GM12878 (cell line): ENCODE results near the gene GOLGA8A. TPM values are rescaled to one million over a fixed set of nuclear protein-coding genes. Genes with fewer than 3 reads are reported as not detected.

Source experiments
- ATAC-seq: fragments of 200-7000 bp; cut with Tn5 transposase; 3 replicates; pipeline ENCODE4 v1.9.1; 2020; ENCODE audit warnings: mild to moderate bottlenecking, moderate library complexity
- BruUV-seq: library from RNA; stranded (reverse); fragments of 400-500 nt; replicated peaks from 2 replicates; lab custom pipeline; 2021; lab: Mats Ljungman, UMichigan
- CTCF ChIA-PET: fragments of 300-600 bp; sonication (Branson Sonifier 250); formaldehyde crosslinking; extraction: SDS; loops from one replicate; lab custom pipeline; 2021; ENCODE audit warnings: inconsistent platforms; lab: Yijun Ruan, JAX
- POLR2A ChIA-PET: fragments of 350-600 bp; formaldehyde crosslinking; extraction: SDS; loops from one replicate; lab custom pipeline; 2021; ENCODE audit warnings: inconsistent platforms; lab: Charles Lee
- RAD21 ChIA-PET: fragments of 300-600 bp; sonication (Branson Sonifier 250); formaldehyde crosslinking; loops from one replicate; lab custom pipeline; 2023; ENCODE audit warnings: antibody characterized with exemption; ENCODE audit not compliant: unreplicated experiment; lab: Charles Lee
- SMC1A ChIA-PET: fragments of 300-600 bp; sonication (Branson Sonifier 250); formaldehyde crosslinking; loops from one replicate; lab custom pipeline; 2023; ENCODE audit not compliant: unreplicated experiment, uncharacterized antibody; lab: Charles Lee
- DNase-seq: peaks from one replicate; pipeline ENCODE4 v3.0.0-alpha.2; 2011; ENCODE audit warnings: low read depth, low spot score
- FAIRE-seq: peaks from 3 replicates; lab custom pipeline; 2011; peaks lifted over from hg19 to GRCh38; lab: Jason Lieb, UNC
- H2AFZ ChIP-seq: 2 replicates; pipeline ENCODE4 v1.6.0; 2011; ENCODE audit warnings: low read depth, low read length, control low read depth; ENCODE audit not compliant: control insufficient read depth
- H3K27ac ChIP-seq: 2 replicates; pipeline ENCODE4 v1.5.1; 2011; ENCODE audit warnings: control low read depth; ENCODE audit not compliant: control insufficient read depth, insufficient read depth
- H3K27me3 ChIP-seq, 2 experiments: replicated peaks in 1 of 2; 2 replicates each; pipeline versions ENCODE4 v1.6.0 to v1.6.1; 2011; ENCODE audit warnings: low read length in 1 of 2; ENCODE audit not compliant: control insufficient read depth in 2 of 2, insufficient read depth in 2 of 2
- H3K36me3 ChIP-seq, 2 experiments: 2 replicates each; pipeline ENCODE4 v1.5.1; 2011; ENCODE audit warnings: low read length in 1 of 2; ENCODE audit not compliant: control insufficient read depth in 2 of 2, insufficient read depth in 2 of 2
- H3K4me1 ChIP-seq: 2 replicates; pipeline ENCODE4 v1.6.1; 2011; ENCODE audit warnings: mild to moderate bottlenecking, low read length, moderate library complexity, mixed read lengths; ENCODE audit not compliant: control insufficient read depth, insufficient read depth
- H3K4me2 ChIP-seq: 2 replicates; pipeline ENCODE4 v1.6.0; 2011; ENCODE audit warnings: control low read depth; ENCODE audit not compliant: control insufficient read depth, insufficient read depth
- H3K4me3 ChIP-seq: fragments of 200-600 bp; sonication (generic); 2 replicates; pipeline ENCODE4 v1.5.1; 2016
- H3K79me2 ChIP-seq: 2 replicates; pipeline ENCODE4 v1.6.0; 2011; ENCODE audit warnings: low read length; ENCODE audit not compliant: control insufficient read depth, insufficient read depth
- H3K9ac ChIP-seq: 2 replicates; pipeline ENCODE4 v1.8.0; 2011; ENCODE audit warnings: low read length, control low read depth, mixed read lengths; ENCODE audit not compliant: control insufficient read depth, insufficient read depth
- H3K9me3 ChIP-seq: replicated peaks from 3 replicates; pipeline ENCODE4 v1.5.1; 2011; ENCODE audit warnings: mild to moderate bottlenecking, low read length; ENCODE audit not compliant: control insufficient read depth, insufficient read depth
- H4K20me1 ChIP-seq: 2 replicates; pipeline ENCODE4 v1.6.0; 2011; ENCODE audit not compliant: control insufficient read depth, insufficient read depth
- BCL11A ChIP-seq: IDR thresholded peaks from 2 replicates; pipeline ENCODE4 v1.6.1; 2011; ENCODE audit warnings: low read depth, low read length
- EZH2 ChIP-seq: IDR thresholded peaks from 2 replicates; pipeline ENCODE4 v1.6.1; 2012; ENCODE audit warnings: low read depth, mild to moderate bottlenecking, control low read depth, inconsistent platforms, low read length, borderline replicate concordance; ENCODE audit not compliant: control insufficient read depth
- KLF5 ChIP-seq: fragments of 450-650 bp; IDR thresholded peaks from 2 replicates; pipeline ENCODE4 v1.6.1; 2014; ENCODE audit warnings: mild to moderate bottlenecking; ENCODE audit not compliant: partially characterized antibody
- MXI1 ChIP-seq: fragments of 150-350 bp; IDR thresholded peaks from 2 replicates; pipeline ENCODE4 v1.6.1; 2011; ENCODE audit warnings: low read depth, mild to moderate bottlenecking, inconsistent platforms, low read length, improper control_type of control experiment
- NRF1 ChIP-seq: conservative IDR thresholded peaks from 2 replicates; pipeline ENCODE4 v1.6.1; 2011; ENCODE audit warnings: mild to moderate bottlenecking, low read depth, low read length, improper control_type of control experiment
- PML ChIP-seq: IDR thresholded peaks from 2 replicates; pipeline ENCODE4 v1.6.1; 2012; ENCODE audit warnings: low read length, inconsistent platforms
- POLR2AphosphoS5 ChIP-seq: IDR thresholded peaks from 2 replicates; pipeline ENCODE4 v1.6.1; 2011; ENCODE audit warnings: mild to moderate bottlenecking, low read length, inconsistent platforms
- SUZ12 ChIP-seq: fragments of 200-600 bp; sonication (generic); IDR thresholded peaks from one replicate; pipeline ENCODE4 v1.6.1; 2018; ENCODE audit warnings: antibody characterized with exemption, mild to moderate bottlenecking; ENCODE audit not compliant: unreplicated experiment
- TAF1 ChIP-seq: IDR thresholded peaks from 2 replicates; pipeline ENCODE4 v1.6.1; 2011; ENCODE audit warnings: mild to moderate bottlenecking, low read depth, low read length, borderline replicate concordance
- WGBS: methylation state at CpG from one replicate; pipeline ENCODE4 v1.1.6; 2016; ENCODE audit warnings: low lambda C conversion rate; ENCODE audit not compliant: insufficient replicate concordance, insufficient coverage; ENCODE audit errors: missing lambda C conversion rate; 5-methylcytosine and 5-hydroxymethylcytosine counted together
- in situ Hi-C: fragments of 300-500 bp; cut with MboI; formaldehyde crosslinking; loops from 9 replicates; pipeline ENCODE4 v1.14.3; 2018; ENCODE audit warnings: mixed read lengths
- intact Hi-C: fragments of 100-400 bp; cut with micrococcal nuclease; formaldehyde crosslinking; loops from one replicate; pipeline ENCODE4 v1.14.2; 2022; ENCODE audit not compliant: unreplicated experiment
- polyA plus RNA-seq, 11 experiments: library from polyadenylated mRNA; depleted of rRNA in 4 of 11; unstranded in 6 of 11; stranded (reverse) in 5 of 11; fragments of >200 nt; fragmentation: Nextera tagmentation in 4 of 11; fragmentation: Illumina TruSeq in 1 of 11; extraction: Ambion mirVana in 4 of 11; extraction: Trizol in 1 of 11; gene quantifications; 1 replicate in 1 of 11; 2 replicates in 10 of 11; pipeline versions ENCODE4 v1.2.1 to v1.2.3, GENCODE V29; 2011 to 2016; ENCODE audit warnings: inconsistent platforms in 2 of 11, missing spikeins in 2 of 11, low read depth in 1 of 11
- total RNA-seq, 4 experiments: library from RNA; depleted of rRNA in 3 of 4; stranded (reverse); fragments of >200 nt in 3 of 4; fragmentation: Illumina TruSeq in 1 of 4; extraction: Trizol in 1 of 4; gene quantifications; 2 replicates each; pipeline versions ENCODE4 v1.2.1 to v1.2.3, GENCODE V29; 2013 to 2021
- TF ChIP-seq, protein P1 (sequence below): fragments of 450-650 bp; IDR thresholded peaks from 2 replicates; pipeline ENCODE4 v1.6.1; 2017; ENCODE audit warnings: mild to moderate bottlenecking, moderate library complexity
- TF ChIP-seq, protein P2 (sequence below): fragments of 450-650 bp; formaldehyde crosslinking; IDR thresholded peaks from 2 replicates; pipeline ENCODE4 v1.5.0; 2022; ENCODE audit warnings: mild to moderate bottlenecking, missing genetic modification characterization

Gene GOLGA8A
- total and polyA plus RNA-seq, 10 of the 15 experiments (the other 5 are each of a cell fraction or from before 2014, with no cell fraction given), result 14.5 to 132 (median 48.1) TPM

DNA sequence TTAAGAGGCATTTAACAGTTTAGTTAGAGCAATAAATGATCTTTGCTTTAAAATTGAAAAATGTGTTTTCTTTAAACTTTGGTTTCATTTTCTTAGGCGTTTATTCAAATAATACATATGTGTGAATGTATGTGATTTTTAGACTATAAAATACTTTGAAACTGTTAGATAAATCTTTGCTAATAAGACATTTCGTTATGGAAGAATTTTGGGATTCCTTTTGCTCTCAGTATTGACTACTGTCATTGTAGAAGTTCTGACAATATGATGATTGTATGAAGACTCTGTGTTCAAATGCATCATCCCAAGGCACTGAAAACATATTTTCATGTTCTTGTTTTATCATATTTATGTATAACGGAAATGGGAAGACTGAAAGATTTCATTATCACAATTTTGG is 43.8 kb upstream of the GOLGA8A start:
- CTCF ChIA-PET, result no interaction called here
- no peaks in the 10 kb centered on the region for H3K36me3 ChIP-seq
- no TSS peak for BruUV-seq
- no peaks in the 10 kb centered on the region; a peak in 3 of 4 replicates for H3K27me3 ChIP-seq
- no peak overlapping the region for H3K4me2 ChIP-seq
- ATAC-seq, result no peak
- SMC1A ChIA-PET, result no interaction called here
- no peak for TF ChIP-seq SUZ12
- TF ChIP-seq MXI1, result no peak
- TF ChIP-seq POLR2AphosphoS5, result no peak
- no peak for TF ChIP-seq BCL11A
- TF ChIP-seq, protein P1, sequence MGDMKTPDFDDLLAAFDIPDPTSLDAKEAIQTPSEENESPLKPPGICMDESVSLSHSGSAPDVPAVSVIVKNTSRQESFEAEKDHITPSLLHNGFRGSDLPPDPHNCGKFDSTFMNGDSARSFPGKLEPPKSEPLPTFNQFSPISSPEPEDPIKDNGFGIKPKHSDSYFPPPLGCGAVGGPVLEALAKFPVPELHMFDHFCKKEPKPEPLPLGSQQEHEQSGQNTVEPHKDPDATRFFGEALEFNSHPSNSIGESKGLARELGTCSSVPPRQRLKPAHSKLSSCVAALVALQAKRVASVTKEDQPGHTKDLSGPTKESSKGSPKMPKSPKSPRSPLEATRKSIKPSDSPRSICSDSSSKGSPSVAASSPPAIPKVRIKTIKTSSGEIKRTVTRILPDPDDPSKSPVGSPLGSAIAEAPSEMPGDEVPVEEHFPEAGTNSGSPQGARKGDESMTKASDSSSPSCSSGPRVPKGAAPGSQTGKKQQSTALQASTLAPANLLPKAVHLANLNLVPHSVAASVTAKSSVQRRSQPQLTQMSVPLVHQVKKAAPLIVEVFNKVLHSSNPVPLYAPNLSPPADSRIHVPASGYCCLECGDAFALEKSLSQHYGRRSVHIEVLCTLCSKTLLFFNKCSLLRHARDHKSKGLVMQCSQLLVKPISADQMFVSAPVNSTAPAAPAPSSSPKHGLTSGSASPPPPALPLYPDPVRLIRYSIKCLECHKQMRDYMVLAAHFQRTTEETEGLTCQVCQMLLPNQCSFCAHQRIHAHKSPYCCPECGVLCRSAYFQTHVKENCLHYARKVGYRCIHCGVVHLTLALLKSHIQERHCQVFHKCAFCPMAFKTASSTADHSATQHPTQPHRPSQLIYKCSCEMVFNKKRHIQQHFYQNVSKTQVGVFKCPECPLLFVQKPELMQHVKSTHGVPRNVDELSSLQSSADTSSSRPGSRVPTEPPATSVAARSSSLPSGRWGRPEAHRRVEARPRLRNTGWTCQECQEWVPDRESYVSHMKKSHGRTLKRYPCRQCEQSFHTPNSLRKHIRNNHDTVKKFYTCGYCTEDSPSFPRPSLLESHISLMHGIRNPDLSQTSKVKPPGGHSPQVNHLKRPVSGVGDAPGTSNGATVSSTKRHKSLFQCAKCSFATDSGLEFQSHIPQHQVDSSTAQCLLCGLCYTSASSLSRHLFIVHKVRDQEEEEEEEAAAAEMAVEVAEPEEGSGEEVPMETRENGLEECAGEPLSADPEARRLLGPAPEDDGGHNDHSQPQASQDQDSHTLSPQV, result no peak
- TF ChIP-seq PML, result no peak
- TF ChIP-seq NRF1, result no peak
- TF ChIP-seq, protein P2, sequence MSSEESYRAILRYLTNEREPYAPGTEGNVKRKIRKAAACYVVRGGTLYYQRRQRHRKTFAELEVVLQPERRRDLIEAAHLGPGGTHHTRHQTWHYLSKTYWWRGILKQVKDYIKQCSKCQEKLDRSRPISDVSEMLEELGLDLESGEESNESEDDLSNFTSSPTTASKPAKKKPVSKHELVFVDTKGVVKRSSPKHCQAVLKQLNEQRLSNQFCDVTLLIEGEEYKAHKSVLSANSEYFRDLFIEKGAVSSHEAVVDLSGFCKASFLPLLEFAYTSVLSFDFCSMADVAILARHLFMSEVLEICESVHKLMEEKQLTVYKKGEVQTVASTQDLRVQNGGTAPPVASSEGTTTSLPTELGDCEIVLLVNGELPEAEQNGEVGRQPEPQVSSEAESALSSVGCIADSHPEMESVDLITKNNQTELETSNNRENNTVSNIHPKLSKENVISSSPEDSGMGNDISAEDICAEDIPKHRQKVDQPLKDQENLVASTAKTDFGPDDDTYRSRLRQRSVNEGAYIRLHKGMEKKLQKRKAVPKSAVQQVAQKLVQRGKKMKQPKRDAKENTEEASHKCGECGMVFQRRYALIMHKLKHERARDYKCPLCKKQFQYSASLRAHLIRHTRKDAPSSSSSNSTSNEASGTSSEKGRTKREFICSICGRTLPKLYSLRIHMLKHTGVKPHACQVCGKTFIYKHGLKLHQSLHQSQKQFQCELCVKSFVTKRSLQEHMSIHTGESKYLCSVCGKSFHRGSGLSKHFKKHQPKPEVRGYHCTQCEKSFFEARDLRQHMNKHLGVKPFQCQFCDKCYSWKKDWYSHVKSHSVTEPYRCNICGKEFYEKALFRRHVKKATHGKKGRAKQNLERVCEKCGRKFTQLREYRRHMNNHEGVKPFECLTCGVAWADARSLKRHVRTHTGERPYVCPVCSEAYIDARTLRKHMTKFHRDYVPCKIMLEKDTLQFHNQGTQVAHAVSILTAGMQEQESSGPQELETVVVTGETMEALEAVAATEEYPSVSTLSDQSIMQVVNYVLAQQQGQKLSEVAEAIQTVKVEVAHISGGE (CRISPR knock-in tag), result no peak
- TF ChIP-seq TAF1, result no peak
- TF ChIP-seq EZH2, result no peak
- no peak for TF ChIP-seq KLF5
- no peak overlapping the region for H3K4me3 ChIP-seq
- DNase-seq, result no peak
- H4K20me1 ChIP-seq, result no peaks in the 10 kb centered on the region
- RAD21 ChIA-PET, result no interaction called here
- H3K79me2 ChIP-seq, result no peaks in the 10 kb centered on the region
- no peak overlapping the region for H3K9ac ChIP-seq
- FAIRE-seq, result no peak
- in situ Hi-C loops, result no loop called here
- WGBS, result 17% methylated on average over 3 of the region's 3 CpGs
- intact Hi-C loops, result no loop called here
- H3K27ac ChIP-seq, result no peak overlapping the region
- no peak overlapping the region for H2AFZ ChIP-seq
- no peaks in the 10 kb centered on the region for H3K4me1 ChIP-seq
- POLR2A ChIA-PET, result no interaction called here
- H3K9me3 ChIP-seq, result no peaks in the 10 kb centered on the region
